Thyroid gland (tissue), 4 donors: Measurements from ENCODE around the gene ING5.

Experiments used
- CTCF ChIP-seq, 6 experiments: fragments of 200-600 bp in 3 of 6; fragments of 450-650 bp in 3 of 6; sonication (generic) in 3 of 6; IDR thresholded peaks; one replicate each; pipeline ENCODE4 v1.5.1; 2016 to 2019; ENCODE audit warnings: antibody characterized with exemption in 6 of 6, mild to moderate bottlenecking in 2 of 6, inconsistent platforms in 1 of 6, moderate library complexity in 1 of 6
- POLR2A ChIP-seq, 2 donors: fragments of 450-650 bp; IDR thresholded peaks; one replicate each; pipeline ENCODE4 v1.6.1; 2017; ENCODE audit warnings: antibody characterized with exemption in 2 of 2, mild to moderate bottlenecking in 2 of 2, moderate library complexity in 1 of 2

GRCh38 chr2:241768850-241769249 is 67.0 kb downstream of the ING5 start:
- TF ChIP-seq CTCF (IDR thresholded peaks at IDR 0.05): no peak
- no peak for TF ChIP-seq POLR2A (IDR thresholded peaks at IDR 0.05)
